HCT116 (cell line): ENCODE data around the gene MPV17L2. TPM values are rescaled to one million over a fixed set of nuclear protein-coding genes. Genes with fewer than 3 reads are reported as not detected.

Source experiments
- ATAC-seq: fragments of 200-7000 bp; cut with Tn5 transposase; 2 replicates; pipeline ENCODE4 v1.9.1; 2020; ENCODE audit warnings: mild to moderate bottlenecking, moderate library complexity
- BruUV-seq: library from RNA; stranded (reverse); fragments of 400-500 nt; replicated peaks from 2 replicates; lab custom pipeline; 2021; lab: Mats Ljungman, UMichigan
- CTCF ChIA-PET: fragments of 300-600 bp; sonication (Branson Sonifier 250); formaldehyde crosslinking; loops from one replicate; lab custom pipeline; 2021; ENCODE audit warnings: antibody characterized with exemption; lab: Charles Lee
- POLR2A ChIA-PET: fragments of 300-600, 350-600 bp; sonication (Branson Sonifier 250); formaldehyde crosslinking; loops from one replicate; lab custom pipeline; 2021; ENCODE audit warnings: antibody characterized with exemption; lab: Charles Lee
- RAD21 ChIA-PET, 2 experiments: fragments of 300-600 bp; sonication (Branson Sonifier 250); formaldehyde crosslinking; loops; one replicate each; lab custom pipeline; 2023; ENCODE audit warnings: low total read pairs in 2 of 2; ENCODE audit not compliant: uncharacterized antibody in 2 of 2, unreplicated experiment in 2 of 2, low non-redundant PET in 1 of 2; lab: Charles Lee
- DNase-seq: peaks from one replicate; pipeline ENCODE4 v3.0.0-alpha.2; 2010; ENCODE audit warnings: low read depth, low spot score
- H2AFZ ChIP-seq: fragments of 200-600 bp; shearing (Covaris generic), sonication (generic); 2 replicates; pipeline ENCODE4 v1.6.1; 2017; ENCODE audit warnings: low read depth, mixed run types, mixed read lengths, antibody characterized with exemption, low read length; ENCODE audit not compliant: poor library complexity, severe bottlenecking
- H3K27ac ChIP-seq: 2 replicates; pipeline ENCODE4 v1.5.1; 2012; ENCODE audit warnings: low read depth, low read length
- H3K27me3 ChIP-seq: fragments of 200-600 bp; sonication (generic); 2 replicates; pipeline ENCODE4 v1.6.1; 2016; ENCODE audit warnings: mixed run types, low read length, mixed read lengths; ENCODE audit not compliant: insufficient read depth
- H3K36me3 ChIP-seq, 2 experiments: fragments of 200-500 bp in 1 of 2; fragments of 200-600 bp in 1 of 2; sonication (Bioruptor generic) in 1 of 2; sonication (generic) in 1 of 2; 2 replicates each; pipeline versions ENCODE4 v1.5.1 to v1.6.1; 2014 to 2016; ENCODE audit warnings: low read length in 2 of 2, inconsistent platforms in 1 of 2, mixed read lengths in 1 of 2, mixed run types in 1 of 2; ENCODE audit not compliant: insufficient read depth in 2 of 2, control insufficient read depth in 1 of 2
- H3K4me1 ChIP-seq, 2 experiments: fragments of 200-600 bp in 1 of 2; sonication (generic) in 1 of 2; 2 replicates each; pipeline versions ENCODE4 v1.5.1 to v1.6.1; 2012 to 2017; ENCODE audit warnings: low read length in 2 of 2, inconsistent platforms in 1 of 2, mild to moderate bottlenecking in 1 of 2, mixed read lengths in 1 of 2, mixed run types in 1 of 2, moderate library complexity in 1 of 2; ENCODE audit not compliant: insufficient read depth in 2 of 2, control insufficient read depth in 1 of 2
- H3K4me2 ChIP-seq: fragments of 200-600 bp; sonication (generic); 2 replicates; pipeline ENCODE4 v1.6.1; 2017; ENCODE audit warnings: mixed run types, low read length, mixed read lengths
- H3K4me3 ChIP-seq, 2 experiments: fragments of 200-600 bp in 1 of 2; sonication (generic) in 1 of 2; replicated peaks in 1 of 2; 2 replicates each; pipeline ENCODE4 v1.5.1; 2011 to 2016; ENCODE audit warnings: low read length in 2 of 2, control low read depth in 1 of 2, low read depth in 1 of 2, mild to moderate bottlenecking in 1 of 2, mixed read lengths in 1 of 2, mixed run types in 1 of 2
- H3K79me2 ChIP-seq: fragments of 200-600 bp; sonication (generic); 2 replicates; pipeline ENCODE4 v1.6.1; 2017; ENCODE audit warnings: mild to moderate bottlenecking, mixed run types, low read length, moderate library complexity, mixed read lengths; ENCODE audit not compliant: insufficient read depth
- H3K9ac ChIP-seq: fragments of 200-600 bp; sonication (generic); 2 replicates; pipeline ENCODE4 v1.6.1; 2016; ENCODE audit warnings: low read length, mixed read lengths
- H3K9me2 ChIP-seq: fragments of 200-600 bp; sonication (generic), shearing (Covaris generic); 2 replicates; pipeline ENCODE4 v1.6.1; 2017; ENCODE audit warnings: mixed run types, mild to moderate bottlenecking, moderate library complexity; ENCODE audit not compliant: insufficient read depth
- H3K9me3 ChIP-seq, 2 experiments: fragments of 200-500 bp in 1 of 2; fragments of 200-600 bp in 1 of 2; sonication (Bioruptor generic) in 1 of 2; sonication (generic) in 1 of 2; 2 replicates each; pipeline ENCODE4 v1.6.1; 2014 to 2017; ENCODE audit warnings: low read length in 2 of 2, mixed read lengths in 2 of 2, inconsistent platforms in 1 of 2, low read depth in 1 of 2, mild to moderate bottlenecking in 1 of 2, mixed run types in 1 of 2, moderate library complexity in 1 of 2; ENCODE audit not compliant: control insufficient read depth in 1 of 2, insufficient read depth in 1 of 2
- H4K20me1 ChIP-seq: fragments of 200-600 bp; sonication (generic), shearing (Covaris generic); 2 replicates; pipeline ENCODE4 v1.6.1; 2017; ENCODE audit warnings: mixed run types, mild to moderate bottlenecking, moderate library complexity; ENCODE audit not compliant: insufficient read depth
- ATF3 ChIP-seq: IDR thresholded peaks from 2 replicates; pipeline ENCODE4 v1.6.1; 2012
- CBX3 ChIP-seq: IDR thresholded peaks from 2 replicates; pipeline ENCODE4 v1.6.1; 2012; ENCODE audit warnings: low read depth
- CEBPB ChIP-seq: IDR thresholded peaks from 2 replicates; pipeline ENCODE4 v1.6.1; 2012; ENCODE audit warnings: low read depth
- CTCF ChIP-seq, 3 experiments: fragments of 200-600 bp in 1 of 3; sonication (generic) in 1 of 3; IDR thresholded peaks in 2 of 3; conservative IDR thresholded peaks in 1 of 3; 2 replicates each; pipeline ENCODE4 v1.5.1; 2012 to 2017; ENCODE audit warnings: low read depth in 2 of 3, low read length in 2 of 3, antibody characterized with exemption in 1 of 3, borderline replicate concordance in 1 of 3, control low read depth in 1 of 3, mild to moderate bottlenecking in 1 of 3, mixed read lengths in 1 of 3, mixed run types in 1 of 3, moderate library complexity in 1 of 3; ENCODE audit not compliant: insufficient read depth in 1 of 3
- ELF1 ChIP-seq: IDR thresholded peaks from 2 replicates; pipeline ENCODE4 v1.6.1; 2012; ENCODE audit warnings: low read depth, borderline replicate concordance
- EZH2 ChIP-seq: fragments of 200-600 bp; sonication (generic); IDR thresholded peaks from 2 replicates; pipeline ENCODE4 v1.6.1; 2017; ENCODE audit warnings: antibody characterized with exemption, mixed run types
- EZH2phosphoT487 ChIP-seq: fragments of 200-600 bp; IDR thresholded peaks from 2 replicates; pipeline ENCODE4 v1.6.1; 2018; ENCODE audit warnings: antibody characterized with exemption, borderline replicate concordance
- FOSL1 ChIP-seq: IDR thresholded peaks from 2 replicates; pipeline ENCODE4 v1.6.1; 2012; ENCODE audit warnings: low read depth
- MAX ChIP-seq: IDR thresholded peaks from 2 replicates; pipeline ENCODE4 v1.6.1; 2012
- POLR2A ChIP-seq: IDR thresholded peaks from 2 replicates; pipeline ENCODE4 v1.7.0; 2011; ENCODE audit warnings: borderline replicate concordance; ENCODE audit not compliant: insufficient read depth, insufficient read length; ENCODE audit errors: extremely low read depth
- POLR2AphosphoS5 ChIP-seq: IDR thresholded peaks from 2 replicates; pipeline ENCODE4 v1.6.1; 2011; ENCODE audit warnings: mild to moderate bottlenecking, low read depth, low read length, moderate library complexity
- REST ChIP-seq: IDR thresholded peaks from 2 replicates; pipeline ENCODE4 v1.6.1; 2012; ENCODE audit warnings: low read depth
- SIN3A ChIP-seq: IDR thresholded peaks from 2 replicates; pipeline ENCODE4 v1.6.1; 2012; ENCODE audit warnings: low read depth
- SP1 ChIP-seq: IDR thresholded peaks from 2 replicates; pipeline ENCODE4 v1.6.1; 2012; ENCODE audit warnings: low read depth
- SRF ChIP-seq: IDR thresholded peaks from 2 replicates; pipeline ENCODE4 v1.6.1; 2012; ENCODE audit warnings: low read depth
- YY1 ChIP-seq: IDR thresholded peaks from 2 replicates; pipeline ENCODE4 v1.6.1; 2011; ENCODE audit warnings: low read length, low read depth, moderate library complexity, mild to moderate bottlenecking; ENCODE audit not compliant: insufficient replicate concordance; ENCODE audit errors: extremely low read depth
- ZBTB33 ChIP-seq: IDR thresholded peaks from 2 replicates; pipeline ENCODE4 v1.6.1; 2011; ENCODE audit warnings: mild to moderate bottlenecking, low read length, moderate library complexity; ENCODE audit not compliant: insufficient replicate concordance; ENCODE audit errors: extremely low read depth
- ZFX ChIP-seq: fragments of 450-650 bp; IDR thresholded peaks from 2 replicates; pipeline ENCODE4 v1.6.1; 2017
- ZNF274 ChIP-seq: fragments of 200-500 bp; sonication (Bioruptor generic); IDR thresholded peaks from 2 replicates; pipeline ENCODE4 v1.6.1; 2014; ENCODE audit warnings: mild to moderate bottlenecking, low read depth, low read length, inconsistent platforms
- intact Hi-C: fragments of 100-400 bp; cut with micrococcal nuclease; formaldehyde crosslinking; loops from 2 replicates; pipeline ENCODE4 v1.10.0; 2022
- total RNA-seq: library from RNA; stranded (reverse); gene quantifications from one replicate; pipeline ENCODE4 v1.2.1, GENCODE V29; 2021; ENCODE audit not compliant: unreplicated experiment

The MPV17L2 gene
- total RNA-seq, 1 experiment from 2014 or later: 18.7 TPM

GRCh38 chr19:18198374-18198773, 5.4 kb downstream of the MPV17L2 start:
- DNase-seq (no peak), ATAC-seq (no peak)
- Histone ChIP-seq H3K9me2 (no peaks in the 10 kb centered on the region), H3K27me3 (no peaks in the 10 kb centered on the region), H3K4me1 (peaks cover 10 to 24% of the 10 kb centered on the region in 2 experiments), H3K27ac (no peak overlapping the region), H4K20me1 (no peaks in the 10 kb centered on the region; the same call in 1 of the 2 replicates), H3K9ac (no peak overlapping the region), H3K79me2 (peaks cover 25% of the 10 kb centered on the region; the same call in 1 of the 2 replicates), H3K4me2 (no peak overlapping the region), H2AFZ (no peak overlapping the region), H3K4me3 (no peak overlapping the region), H3K9me3 (no peaks in the 10 kb centered on the region), H3K36me3 (peaks cover 13 to 22% of the 10 kb centered on the region in 2 experiments; a peak in 3 of 4 replicates)
- ChIA-PET RAD21 (no interaction called here), POLR2A (no interaction called here), CTCF (no interaction called here)
- TF ChIP-seq SRF (no peak), MAX (no peak), SIN3A (no peak), SP1 (no peak), EZH2 (no peak), ZBTB33 (no peak), CBX3 (no peak), ZFX (no peak), ELF1 (no peak), ZNF274 (no peak), POLR2A (no peak), ATF3 (no peak), CEBPB (no peak), CTCF (IDR thresholded peaks at IDR 0.05 in 2 of 3, conservative IDR thresholded peaks at IDR 0.05 in 1 of 3; ENCODE audit: borderline replicate concordance in 1 of 3, insufficient read depth in 1 of 3, low read depth in 2 of 3, low read length in 2 of 3) (no peak), FOSL1 (no peak), YY1 (no peak), POLR2AphosphoS5 (no peak), EZH2phosphoT487 (no peak), REST (no peak)
- BruUV-seq: no TSS peak
- intact Hi-C loops: no loop called here
